ENCODE data around the gene RPS6KA5. TPM values are rescaled to one million over a fixed set of nuclear protein-coding genes. Genes with fewer than 3 reads are reported as not detected.
"Not testable (repeated sequence)": the region's sequence is repeated elsewhere in the genome, so short reads cannot be mapped to it uniquely, and the experiment has no call there.

RPS6KA5 gene
- total RNA-seq, 1 donor from 2014 or later: 8.0 TPM

DNA sequence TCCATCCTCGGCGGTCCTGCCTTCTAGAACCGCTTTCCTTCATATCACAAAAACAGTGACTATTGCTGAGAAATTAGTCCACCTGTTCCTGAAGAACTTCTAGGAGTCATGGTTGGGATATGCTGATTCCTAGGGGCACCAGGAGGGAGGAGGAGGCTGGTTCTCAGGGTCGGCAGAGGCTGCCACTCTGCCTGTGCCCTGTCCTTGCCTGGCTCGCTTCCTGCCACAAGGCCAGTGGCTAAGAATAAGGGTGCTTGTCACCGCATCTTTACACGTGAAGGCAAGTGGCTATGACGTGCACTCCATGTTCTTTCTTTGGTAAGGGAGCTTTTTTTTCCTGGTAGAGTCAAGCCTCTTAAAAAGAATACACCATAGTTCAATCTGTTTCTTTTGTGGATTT is 34.7 kb upstream of the RPS6KA5 start:
- TF ChIP-seq, protein P1, sequence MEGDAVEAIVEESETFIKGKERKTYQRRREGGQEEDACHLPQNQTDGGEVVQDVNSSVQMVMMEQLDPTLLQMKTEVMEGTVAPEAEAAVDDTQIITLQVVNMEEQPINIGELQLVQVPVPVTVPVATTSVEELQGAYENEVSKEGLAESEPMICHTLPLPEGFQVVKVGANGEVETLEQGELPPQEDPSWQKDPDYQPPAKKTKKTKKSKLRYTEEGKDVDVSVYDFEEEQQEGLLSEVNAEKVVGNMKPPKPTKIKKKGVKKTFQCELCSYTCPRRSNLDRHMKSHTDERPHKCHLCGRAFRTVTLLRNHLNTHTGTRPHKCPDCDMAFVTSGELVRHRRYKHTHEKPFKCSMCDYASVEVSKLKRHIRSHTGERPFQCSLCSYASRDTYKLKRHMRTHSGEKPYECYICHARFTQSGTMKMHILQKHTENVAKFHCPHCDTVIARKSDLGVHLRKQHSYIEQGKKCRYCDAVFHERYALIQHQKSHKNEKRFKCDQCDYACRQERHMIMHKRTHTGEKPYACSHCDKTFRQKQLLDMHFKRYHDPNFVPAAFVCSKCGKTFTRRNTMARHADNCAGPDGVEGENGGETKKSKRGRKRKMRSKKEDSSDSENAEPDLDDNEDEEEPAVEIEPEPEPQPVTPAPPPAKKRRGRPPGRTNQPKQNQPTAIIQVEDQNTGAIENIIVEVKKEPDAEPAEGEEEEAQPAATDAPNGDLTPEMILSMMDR (IDR thresholded peaks at IDR 0.05): no peak
- ATAC-seq: no peak
- Histone ChIP-seq H3K9me3 (no peaks in the 10 kb centered on the region), H3K4me3 (no peak overlapping the region), H3K36me3 (no peaks in the 10 kb centered on the region), H3K27ac (no peak overlapping the region), H3K27me3 (no peaks in the 10 kb centered on the region), H3K4me1 (no peaks in the 10 kb centered on the region)
- intact Hi-C loops (cut with DNase I): no loop called here
- DNase-seq: no peak

DNA sequence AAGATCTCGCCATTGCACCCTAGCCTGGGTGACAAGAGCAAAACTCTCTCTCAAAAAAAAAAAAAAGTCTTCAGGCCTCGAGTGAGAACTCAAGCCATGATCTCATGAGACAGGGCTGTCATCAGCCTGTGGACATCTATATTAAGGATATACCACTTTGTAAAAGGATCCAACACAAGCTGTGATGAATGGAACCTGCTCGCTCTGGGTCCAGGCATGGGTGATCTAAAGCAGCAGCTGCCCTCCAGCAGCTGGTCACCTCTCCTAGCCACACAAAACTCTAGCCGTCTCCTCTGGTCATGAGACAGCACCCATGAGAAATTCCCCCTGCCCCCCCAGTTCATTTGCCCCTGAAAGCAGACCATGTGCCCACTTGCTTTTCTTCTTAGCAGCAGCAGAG is 34.3 kb upstream of the RPS6KA5 start:
- TF ChIP-seq, protein P1 (IDR thresholded peaks at IDR 0.05): no peak
- Histone ChIP-seq H3K36me3 (no peaks in the 10 kb centered on the region), H3K4me3 (no peak overlapping the region), H3K27me3 (no peaks in the 10 kb centered on the region), H3K9me3 (no peaks in the 10 kb centered on the region), H3K4me1 (no peaks in the 10 kb centered on the region), H3K27ac (no peak overlapping the region)
- intact Hi-C loops (cut with DNase I): no loop called here
- ATAC-seq (no peak), DNase-seq (no peak)

DNA sequence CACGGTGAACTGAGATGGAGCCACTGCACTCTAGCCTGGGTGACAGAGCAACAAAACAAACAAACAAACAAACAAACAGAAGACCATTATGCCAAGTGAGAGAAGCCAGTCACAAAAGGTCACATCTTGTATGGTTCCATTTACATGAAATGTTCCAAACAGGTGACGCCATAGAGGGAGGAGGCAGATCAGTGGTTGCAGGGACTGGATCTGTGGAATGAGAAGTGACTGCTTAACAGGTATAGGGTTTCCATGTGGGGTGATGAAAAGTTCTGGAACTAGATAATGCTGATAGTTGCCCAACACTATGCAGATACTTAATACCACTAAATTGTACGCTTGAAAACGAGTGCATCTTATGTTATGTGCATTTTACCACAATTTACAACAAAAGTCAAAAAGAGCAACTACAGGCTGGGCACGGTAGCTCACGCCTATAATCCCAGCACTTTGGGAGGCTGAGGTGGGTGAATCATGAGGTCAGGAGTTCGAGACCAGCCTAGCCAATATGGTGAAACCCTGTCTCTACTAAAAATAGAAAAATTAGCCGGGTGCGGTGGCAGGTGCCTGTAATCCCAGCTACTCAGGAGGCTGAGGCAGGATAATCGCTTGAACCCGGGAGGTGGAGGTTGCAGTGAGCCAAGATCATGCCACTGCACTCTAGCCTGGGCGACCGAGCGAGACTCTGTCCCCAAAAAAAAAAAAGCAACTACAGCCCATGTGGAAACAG is 33.5 kb upstream of the RPS6KA5 start:
- H3K27ac ChIP-seq; H3K36me3 ChIP-seq; H3K4me3 ChIP-seq; H3K27me3 ChIP-seq; H3K4me1 ChIP-seq; DNase-seq; intact Hi-C loops (cut with DNase I); H3K9me3 ChIP-seq; ATAC-seq: not testable (repeated sequence)

DNA sequence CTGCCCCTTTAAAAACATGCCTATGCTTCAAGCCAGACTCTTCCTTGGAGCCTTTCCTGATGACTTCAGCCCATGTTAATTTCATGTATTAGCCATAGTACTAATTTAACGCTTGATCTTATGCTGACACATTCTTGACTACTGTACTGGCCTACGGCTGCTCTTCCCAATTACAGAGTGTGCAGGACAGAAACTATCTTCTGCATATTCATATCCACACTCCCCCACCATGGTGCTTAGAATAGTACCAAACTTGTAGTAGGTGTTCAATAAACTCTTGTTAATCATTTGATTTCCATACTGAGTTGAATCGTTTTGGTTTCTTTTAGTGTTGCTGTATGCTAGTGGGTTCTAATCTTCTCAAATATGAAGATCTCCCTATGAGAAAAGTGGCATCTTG is 31.6 kb upstream of the RPS6KA5 start:
- H3K27ac ChIP-seq: no peak overlapping the region
- H3K27me3 ChIP-seq: no peaks in the 10 kb centered on the region
- no peaks in the 10 kb centered on the region for H3K9me3 ChIP-seq
- TF ChIP-seq, protein P1 (IDR thresholded peaks at IDR 0.05): no peak
- no peak overlapping the region for H3K4me3 ChIP-seq
- no peak for ATAC-seq
- DNase-seq: no peak
- no peaks in the 10 kb centered on the region for H3K4me1 ChIP-seq
- H3K36me3 ChIP-seq: no peaks in the 10 kb centered on the region
- intact Hi-C loops (cut with DNase I): no loop called here

DNA sequence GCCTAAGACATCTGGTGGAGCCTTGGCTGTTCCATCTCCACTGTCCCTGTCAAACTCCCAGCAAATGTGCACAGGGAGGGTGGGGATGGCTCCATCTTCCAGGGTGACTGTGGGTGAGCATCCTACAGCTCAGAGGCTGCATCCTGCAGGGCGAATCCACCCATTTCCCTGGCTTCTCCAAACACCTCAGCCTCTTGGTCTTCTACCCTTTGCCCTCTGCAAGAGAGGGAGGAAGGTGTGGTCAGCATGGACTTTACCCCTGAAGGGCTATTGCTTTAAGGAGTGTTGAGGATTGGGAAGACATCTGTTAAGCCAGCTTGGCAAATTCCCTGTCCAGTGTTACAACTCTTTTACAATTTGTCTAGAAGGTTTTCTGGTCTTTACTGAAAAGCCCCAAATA is 30.3 kb upstream of the RPS6KA5 start:
- no peak overlapping the region for H3K27ac ChIP-seq
- no peaks in the 10 kb centered on the region for H3K9me3 ChIP-seq
- no peaks in the 10 kb centered on the region for H3K36me3 ChIP-seq
- TF ChIP-seq, protein P1 (IDR thresholded peaks at IDR 0.05): no peak
- DNase-seq: no peak
- ATAC-seq: no peak
- no peak overlapping the region for H3K4me3 ChIP-seq
- H3K27me3 ChIP-seq: no peaks in the 10 kb centered on the region
- H3K4me1 ChIP-seq: no peaks in the 10 kb centered on the region
- intact Hi-C loops (cut with DNase I): no loop called here

DNA sequence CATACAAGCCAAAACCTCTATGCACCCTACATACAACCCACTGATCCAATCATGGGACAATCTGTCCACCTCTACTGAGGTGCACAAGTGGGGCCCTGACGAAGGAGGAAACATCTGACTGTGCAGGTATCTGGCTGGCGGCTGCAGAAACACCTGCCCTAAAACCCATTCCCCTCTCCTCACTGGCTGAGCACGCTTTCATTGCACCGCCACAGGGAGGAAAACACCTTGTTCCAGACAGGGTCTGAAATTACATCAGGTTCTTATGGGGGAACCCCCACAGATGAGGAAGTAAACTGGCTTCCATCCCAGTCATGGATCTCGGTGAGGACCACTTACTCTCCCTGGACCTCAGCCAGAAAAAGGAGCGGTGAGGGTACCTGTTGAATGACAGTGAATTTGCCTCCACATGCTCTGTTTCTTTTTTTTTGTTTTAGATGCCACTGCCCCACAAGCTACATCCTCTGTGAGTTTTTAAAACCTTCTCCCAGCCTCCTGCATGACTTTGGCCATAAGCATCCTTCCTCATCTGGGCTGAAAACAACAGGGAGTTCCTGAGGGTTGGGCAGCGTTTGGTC is 29.6 kb upstream of the RPS6KA5 start:
- intact Hi-C loops (cut with DNase I): no loop called here
- no peaks in the 10 kb centered on the region for H3K4me1 ChIP-seq
- H3K36me3 ChIP-seq: no peaks in the 10 kb centered on the region
- DNase-seq: no peak
- TF ChIP-seq, protein P1 (IDR thresholded peaks at IDR 0.05): no peak
- no peak overlapping the region for H3K27ac ChIP-seq
- no peak for ATAC-seq
- H3K4me3 ChIP-seq: no peak overlapping the region
- H3K9me3 ChIP-seq: no peaks in the 10 kb centered on the region
- no peaks in the 10 kb centered on the region for H3K27me3 ChIP-seq
